ENCODE measurements around the gene SEPSECS.
A peak's percentile ranks its signal among the peaks of the same experiment; 100 is the strongest.

The SEPSECS gene

DNA sequence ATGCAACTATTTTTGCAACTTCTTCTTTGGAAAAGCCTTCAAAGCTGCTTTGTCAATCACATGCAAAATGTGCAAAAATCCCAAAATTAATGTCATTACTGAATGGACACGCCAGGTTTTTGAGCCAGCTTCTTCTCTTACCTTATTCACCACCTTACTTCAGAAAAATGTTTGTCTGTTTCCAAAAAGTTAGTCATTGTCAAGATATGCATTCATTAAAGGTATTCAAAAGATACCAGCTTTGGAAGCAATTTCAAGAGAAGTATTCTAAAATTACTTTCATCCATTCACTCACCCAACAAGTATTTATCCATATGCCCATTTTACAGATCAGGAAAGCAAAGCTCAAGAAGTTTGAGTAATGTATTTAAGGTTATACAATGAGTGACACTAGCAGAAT, 2.3 kb upstream of the SEPSECS start:
- TF ChIP-seq, protein P1, sequence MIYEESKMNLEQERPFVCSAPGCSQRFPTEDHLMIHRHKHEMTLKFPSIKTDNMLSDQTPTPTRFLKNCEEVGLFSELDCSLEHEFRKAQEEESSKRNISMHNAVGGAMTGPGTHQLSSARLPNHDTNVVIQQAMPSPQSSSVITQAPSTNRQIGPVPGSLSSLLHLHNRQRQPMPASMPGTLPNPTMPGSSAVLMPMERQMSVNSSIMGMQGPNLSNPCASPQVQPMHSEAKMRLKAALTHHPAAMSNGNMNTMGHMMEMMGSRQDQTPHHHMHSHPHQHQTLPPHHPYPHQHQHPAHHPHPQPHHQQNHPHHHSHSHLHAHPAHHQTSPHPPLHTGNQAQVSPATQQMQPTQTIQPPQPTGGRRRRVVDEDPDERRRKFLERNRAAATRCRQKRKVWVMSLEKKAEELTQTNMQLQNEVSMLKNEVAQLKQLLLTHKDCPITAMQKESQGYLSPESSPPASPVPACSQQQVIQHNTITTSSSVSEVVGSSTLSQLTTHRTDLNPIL (CRISPR knock-in tag; IDR thresholded peaks at IDR 0.05; ENCODE audit: low read depth), result no peak
- no peak for TF ChIP-seq ZNF8 (CRISPR knock-in tag; IDR thresholded peaks at IDR 0.05)
- TF ChIP-seq ESRRG (CRISPR knock-in tag; IDR thresholded peaks at IDR 0.05), result no peak
- no peak for TF ChIP-seq ARNTL (CRISPR knock-in tag; IDR thresholded peaks at IDR 0.05; ENCODE audit: borderline replicate concordance, low read depth)
- TF ChIP-seq CSDC2 (CRISPR knock-in tag; IDR thresholded peaks at IDR 0.05), result no peak
- TF ChIP-seq, protein P2, sequence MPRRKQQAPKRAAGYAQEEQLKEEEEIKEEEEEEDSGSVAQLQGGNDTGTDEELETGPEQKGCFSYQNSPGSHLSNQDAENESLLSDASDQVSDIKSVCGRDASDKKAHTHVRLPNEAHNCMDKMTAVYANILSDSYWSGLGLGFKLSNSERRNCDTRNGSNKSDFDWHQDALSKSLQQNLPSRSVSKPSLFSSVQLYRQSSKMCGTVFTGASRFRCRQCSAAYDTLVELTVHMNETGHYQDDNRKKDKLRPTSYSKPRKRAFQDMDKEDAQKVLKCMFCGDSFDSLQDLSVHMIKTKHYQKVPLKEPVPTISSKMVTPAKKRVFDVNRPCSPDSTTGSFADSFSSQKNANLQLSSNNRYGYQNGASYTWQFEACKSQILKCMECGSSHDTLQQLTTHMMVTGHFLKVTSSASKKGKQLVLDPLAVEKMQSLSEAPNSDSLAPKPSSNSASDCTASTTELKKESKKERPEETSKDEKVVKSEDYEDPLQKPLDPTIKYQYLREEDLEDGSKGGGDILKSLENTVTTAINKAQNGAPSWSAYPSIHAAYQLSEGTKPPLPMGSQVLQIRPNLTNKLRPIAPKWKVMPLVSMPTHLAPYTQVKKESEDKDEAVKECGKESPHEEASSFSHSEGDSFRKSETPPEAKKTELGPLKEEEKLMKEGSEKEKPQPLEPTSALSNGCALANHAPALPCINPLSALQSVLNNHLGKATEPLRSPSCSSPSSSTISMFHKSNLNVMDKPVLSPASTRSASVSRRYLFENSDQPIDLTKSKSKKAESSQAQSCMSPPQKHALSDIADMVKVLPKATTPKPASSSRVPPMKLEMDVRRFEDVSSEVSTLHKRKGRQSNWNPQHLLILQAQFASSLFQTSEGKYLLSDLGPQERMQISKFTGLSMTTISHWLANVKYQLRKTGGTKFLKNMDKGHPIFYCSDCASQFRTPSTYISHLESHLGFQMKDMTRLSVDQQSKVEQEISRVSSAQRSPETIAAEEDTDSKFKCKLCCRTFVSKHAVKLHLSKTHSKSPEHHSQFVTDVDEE (CRISPR knock-in tag; IDR thresholded peaks at IDR 0.05), result no peak
- TF ChIP-seq RARB (CRISPR knock-in tag; IDR thresholded peaks at IDR 0.05), result no peak
- ATAC-seq, result no peak

DNA sequence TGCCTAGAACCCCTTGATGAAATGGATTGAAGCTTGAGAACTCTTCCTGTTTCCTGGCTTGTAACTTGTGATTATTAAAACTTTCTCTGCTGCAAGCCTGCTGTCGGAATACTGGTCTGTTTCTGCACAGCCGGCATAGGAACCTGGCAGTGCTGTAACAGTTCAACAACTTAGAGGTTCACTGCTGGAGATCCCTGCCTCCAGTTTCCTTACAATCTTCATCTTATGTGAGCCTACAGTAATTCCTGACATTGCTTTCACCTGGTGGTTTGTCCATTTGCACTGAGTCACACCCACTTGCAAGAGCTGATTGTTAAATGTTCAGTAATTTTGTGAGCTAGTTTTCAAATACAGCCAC, 1.3 kb upstream of the SEPSECS start:
- ATAC-seq, result peak; percentile 11; the same call in 2 of the 3 replicates
- TF ChIP-seq ZFP30 (CRISPR knock-in tag; IDR thresholded peaks at IDR 0.05) (no peak), PPARA (CRISPR knock-in tag; IDR thresholded peaks at IDR 0.05; ENCODE audit: borderline replicate concordance) (no peak), OSR1 (CRISPR knock-in tag; IDR thresholded peaks at IDR 0.05) (no peak), TCF4 (CRISPR knock-in tag; IDR thresholded peaks at IDR 0.05; ENCODE audit: borderline replicate concordance) (no peak), SNAI2 (CRISPR knock-in tag; IDR thresholded peaks at IDR 0.05) (no peak), ARNTL (CRISPR knock-in tag; IDR thresholded peaks at IDR 0.05; ENCODE audit: borderline replicate concordance, low read depth) (no peak), ESRRG (CRISPR knock-in tag; IDR thresholded peaks at IDR 0.05) (no peak), BACH2 (CRISPR knock-in tag; IDR thresholded peaks at IDR 0.05; ENCODE audit: borderline replicate concordance) (no peak)
- TF ChIP-seq, protein P2 (CRISPR knock-in tag; IDR thresholded peaks at IDR 0.05), result no peak

DNA sequence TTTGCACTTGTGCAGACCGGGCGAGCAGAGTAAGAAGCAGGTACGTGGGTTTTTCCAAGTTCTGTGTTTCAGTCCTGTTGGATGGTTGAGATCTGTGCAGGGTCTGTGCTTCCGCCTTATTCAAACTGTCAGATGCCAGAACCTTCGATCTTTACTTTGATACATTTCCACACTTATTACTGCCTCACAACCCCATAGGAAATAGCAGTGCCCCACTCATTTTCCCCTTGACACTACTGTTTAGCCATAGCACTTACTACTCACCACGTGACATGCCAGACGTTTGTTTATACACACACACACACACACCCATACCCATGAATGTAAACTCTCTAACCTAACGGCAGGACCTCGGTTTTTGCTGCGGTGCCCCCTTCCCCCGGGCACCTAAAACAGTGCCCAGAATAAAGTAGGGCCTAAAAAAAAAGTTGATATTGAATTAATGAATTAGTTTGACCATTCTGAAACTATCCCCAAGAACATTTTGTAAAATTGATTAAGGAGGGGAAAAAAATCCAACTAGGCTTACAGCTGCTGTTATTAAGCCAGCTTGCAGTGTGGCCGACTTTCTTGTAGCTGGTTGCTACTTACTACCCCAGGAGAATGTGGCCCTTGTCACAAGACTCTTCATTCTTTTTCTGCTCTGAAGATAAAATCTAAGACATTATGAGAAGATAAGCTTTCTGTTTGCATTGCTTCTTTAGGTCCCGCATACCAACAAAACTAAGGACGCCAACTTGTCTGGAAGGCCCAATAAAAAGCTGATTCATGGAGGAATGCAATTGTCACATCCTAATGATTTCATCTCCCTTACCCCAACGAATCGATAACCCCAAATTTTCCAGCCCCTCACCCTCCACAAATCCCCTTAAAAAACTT, 704 bp upstream of the SEPSECS start:
- ATAC-seq, result peak; percentile 56
- no peak for TF ChIP-seq TCF4 (CRISPR knock-in tag; IDR thresholded peaks at IDR 0.05; ENCODE audit: borderline replicate concordance)
- TF ChIP-seq RARB (CRISPR knock-in tag; IDR thresholded peaks at IDR 0.05), result no peak
- TF ChIP-seq ZNF70 (CRISPR knock-in tag; IDR thresholded peaks at IDR 0.05), result no peak
- TF ChIP-seq BACH2 (CRISPR knock-in tag; IDR thresholded peaks at IDR 0.05; ENCODE audit: borderline replicate concordance), result no peak
- TF ChIP-seq ZNF565 (CRISPR knock-in tag; conservative IDR thresholded peaks at IDR 0.05; ENCODE audit: low read depth), result no peak
- no peak for TF ChIP-seq ZFP30 (CRISPR knock-in tag; IDR thresholded peaks at IDR 0.05)
- no peak for TF ChIP-seq PPARA (CRISPR knock-in tag; IDR thresholded peaks at IDR 0.05; ENCODE audit: borderline replicate concordance)

DNA sequence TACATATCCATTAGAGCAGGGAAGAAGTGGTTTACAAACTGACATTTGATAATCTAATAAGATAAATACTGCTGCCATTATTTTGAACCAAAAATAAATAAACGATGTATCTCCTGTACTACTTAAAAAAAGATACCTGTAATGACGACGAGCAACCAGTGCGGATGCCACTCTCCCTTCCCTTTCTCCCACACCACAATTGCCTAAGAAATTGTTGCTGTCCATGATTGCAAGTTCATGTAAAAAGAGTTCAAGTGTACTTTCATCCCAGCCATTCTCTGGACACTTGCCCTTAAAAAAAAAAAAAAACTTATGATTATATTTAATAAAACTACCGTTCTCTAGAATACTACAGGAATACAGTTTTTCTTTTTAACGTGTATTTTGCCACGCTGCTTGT, 1.4 kb downstream of the SEPSECS start:
- no peak for ATAC-seq
- TF ChIP-seq ARNTL (CRISPR knock-in tag; IDR thresholded peaks at IDR 0.05; ENCODE audit: borderline replicate concordance, low read depth) (no peak), CSDC2 (CRISPR knock-in tag; IDR thresholded peaks at IDR 0.05) (no peak), TOX (CRISPR knock-in tag; IDR thresholded peaks at IDR 0.05; ENCODE audit: borderline replicate concordance) (no peak), ZC3H10 (CRISPR knock-in tag; IDR thresholded peaks at IDR 0.05) (no peak), PPARA (CRISPR knock-in tag; IDR thresholded peaks at IDR 0.05; ENCODE audit: borderline replicate concordance) (no peak), GLIS3 (CRISPR knock-in tag; IDR thresholded peaks at IDR 0.05) (no peak), RARB (CRISPR knock-in tag; IDR thresholded peaks at IDR 0.05) (no peak), ZFP30 (CRISPR knock-in tag; IDR thresholded peaks at IDR 0.05) (no peak), ZFP3 (CRISPR knock-in tag; IDR thresholded peaks at IDR 0.05) (no peak), SNAI2 (CRISPR knock-in tag; IDR thresholded peaks at IDR 0.05) (no peak), ISL1 (CRISPR knock-in tag; IDR thresholded peaks at IDR 0.05) (no peak), BACH2 (CRISPR knock-in tag; IDR thresholded peaks at IDR 0.05; ENCODE audit: borderline replicate concordance) (no peak), POU6F1 (CRISPR knock-in tag; IDR thresholded peaks at IDR 0.05; ENCODE audit: borderline replicate concordance, low read depth) (no peak), ESRRG (CRISPR knock-in tag; IDR thresholded peaks at IDR 0.05) (no peak)
- TF ChIP-seq, protein P2 (CRISPR knock-in tag; IDR thresholded peaks at IDR 0.05), result no peak
